GDM1 (cell line): ENCODE data around the gene NINJ2.

ENCODE experiments used
- DNase-seq: peaks from one replicate; lab custom pipeline; 2025; lab: John Stamatoyannopoulos, UW

The NINJ2 gene

GRCh38 chr12:546920-547845 is 116.1 kb downstream of the NINJ2 start:
- DNase-seq = peak; percentile 66

- peak; percentile 9 for DNase-seq
Measured at GRCh38 chr12:546265-546919, 116.9 kb downstream of the NINJ2 start.

GRCh38 chr12:545835-546234 is 117.4 kb downstream of the NINJ2 start:
- DNase-seq = no peak

GRCh38 chr12:544941-545635 is 118.2 kb downstream of the NINJ2 start:
- no peak for DNase-seq

GRCh38 chr12:544142-544541 is 119.1 kb downstream of the NINJ2 start:
- no peak for DNase-seq

- DNase-seq = no peak
Measured at GRCh38 chr12:543114-543451, 120.2 kb downstream of the NINJ2 start.

- DNase-seq = no peak
Measured at GRCh38 chr12:542395-543113, 120.7 kb downstream of the NINJ2 start.

GRCh38 chr12:541676-542324 is 121.4 kb downstream of the NINJ2 start:
- no peak for DNase-seq

- no peak for DNase-seq
Measured at GRCh38 chr12:539540-540310, 123.5 kb downstream of the NINJ2 start.

- peak; percentile 64 for DNase-seq
Measured at GRCh38 chr12:538731-539539, 124.3 kb downstream of the NINJ2 start.

GRCh38 chr12:537772-538171 is 125.5 kb downstream of the NINJ2 start:
- DNase-seq = no peak

GRCh38 chr12:536751-537245 is 126.4 kb downstream of the NINJ2 start:
- no peak for DNase-seq

GRCh38 chr12:535396-535795 is 127.8 kb downstream of the NINJ2 start:
- DNase-seq = no peak

GRCh38 chr12:534216-534615 is 129.0 kb downstream of the NINJ2 start:
- no peak for DNase-seq

- DNase-seq = no peak
Measured at GRCh38 chr12:533718-534117, 129.5 kb downstream of the NINJ2 start.

GRCh38 chr12:532908-533565 is 130.2 kb downstream of the NINJ2 start:
- DNase-seq = no peak

- no peak for DNase-seq
Measured at GRCh38 chr12:531951-532585, 131.2 kb downstream of the NINJ2 start.

GRCh38 chr12:530821-531220 is 132.4 kb downstream of the NINJ2 start:
- no peak for DNase-seq

GRCh38 chr12:530308-530707 is 132.9 kb downstream of the NINJ2 start:
- no peak for DNase-seq
